Liver (tissue), 3 donors: ENCODE measurements around the gene TMEM114.
A peak's percentile ranks its signal among the peaks of the same experiment; 100 is the strongest.

ENCODE experiments used
- ATF3 ChIP-seq: IDR thresholded peaks from 2 replicates; pipeline ENCODE4 v1.6.1; 2016; ENCODE audit warnings: antibody characterized with exemption
- CTCF ChIP-seq: fragments of 150-350 bp; IDR thresholded peaks from 2 replicates; pipeline ENCODE4 v1.5.1; 2017; ENCODE audit warnings: improper control_type of control experiment, low read depth, low read length; ENCODE audit not compliant: missing input control
- FOXA1 ChIP-seq: IDR thresholded peaks from 2 replicates; pipeline ENCODE4 v1.6.1; 2016; ENCODE audit warnings: antibody characterized with exemption
- GABPA ChIP-seq, 2 donors: IDR thresholded peaks in 1 of 2; conservative IDR thresholded peaks in 1 of 2; 2 replicates each; pipeline ENCODE4 v1.6.1; 2016; ENCODE audit warnings: antibody characterized with exemption in 2 of 2, mild to moderate bottlenecking in 1 of 2, moderate library complexity in 1 of 2
- HNF4A ChIP-seq, 2 donors: conservative IDR thresholded peaks; 2 replicates each; pipeline ENCODE4 v1.6.1; 2016; ENCODE audit warnings: antibody characterized with exemption in 2 of 2, mild to moderate bottlenecking in 2 of 2
- JUND ChIP-seq, 2 donors: IDR thresholded peaks; 2 replicates each; pipeline ENCODE4 v1.6.1; 2016; ENCODE audit warnings: antibody characterized with exemption in 2 of 2
- MAX ChIP-seq: IDR thresholded peaks from 2 replicates; pipeline ENCODE4 v1.6.1; 2016; ENCODE audit warnings: antibody characterized with exemption
- RAD21 ChIP-seq, 2 donors: IDR thresholded peaks; 2 replicates each; pipeline ENCODE4 v1.6.1; 2016; ENCODE audit warnings: antibody characterized with exemption in 2 of 2, mild to moderate bottlenecking in 2 of 2
- REST ChIP-seq: IDR thresholded peaks from 2 replicates; pipeline ENCODE4 v1.6.1; 2016; ENCODE audit warnings: antibody characterized with exemption, mild to moderate bottlenecking
- RXRA ChIP-seq, 2 donors: IDR thresholded peaks; 2 replicates each; pipeline ENCODE4 v1.6.1; 2017 to 2018; ENCODE audit warnings: antibody characterized with exemption in 2 of 2, mild to moderate bottlenecking in 1 of 2
- SP1 ChIP-seq: IDR thresholded peaks from 2 replicates; pipeline ENCODE4 v1.6.1; 2018; ENCODE audit warnings: antibody characterized with exemption, mild to moderate bottlenecking
- TAF1 ChIP-seq: conservative IDR thresholded peaks from 2 replicates; pipeline ENCODE4 v1.6.1; 2016; ENCODE audit warnings: antibody characterized with exemption, mild to moderate bottlenecking
- YY1 ChIP-seq: IDR thresholded peaks from 2 replicates; pipeline ENCODE4 v1.6.1; 2016; ENCODE audit warnings: antibody characterized with exemption, mild to moderate bottlenecking
- ZBTB33 ChIP-seq: IDR thresholded peaks from 2 replicates; pipeline ENCODE4 v1.6.1; 2016; ENCODE audit warnings: antibody characterized with exemption
- donor health status: healthy.
- donor health status: healthy.

- TF ChIP-seq JUND (IDR thresholded peaks at IDR 0.05) (peak; percentile 64 to 73), ATF3 (peak; percentile 16), SP1 (peak; percentile 86), GABPA (IDR thresholded peaks at IDR 0.05 in 1 of 2, conservative IDR thresholded peaks at IDR 0.05 in 1 of 2) (peak; percentile 27 to 62), MAX (no peak), RAD21 (IDR thresholded peaks at IDR 0.05) (peak in 1 of 2 donors; percentile 25), ZBTB33 (peak; percentile 36), CTCF (no peak), TAF1 (no peak), REST (peak; percentile 57), YY1 (peak; percentile 45), RXRA (IDR thresholded peaks at IDR 0.05) (peak; percentile 70 to 76), HNF4A (conservative IDR thresholded peaks at IDR 0.05) (peak; percentile 85 to 88), FOXA1 (peak; percentile 41)
Measured at GRCh38 chr16:8551388-8552332, 38.7 kb downstream of the TMEM114 start.
